Stimulated activated naive CD4-positive, alpha-beta T cell treated with Interleukin-2 at 50 U/mL for 16 hours (primary cell): Measurements from ENCODE around the gene ZNF423.

Experiments used
- DNase-seq: peaks from one replicate; lab custom pipeline; 2025; lab: John Stamatoyannopoulos, UW

ZNF423 gene

GRCh38 chr16:49848530-49848929 is 7.4 kb downstream of the ZNF423 start:
- DNase-seq = no peak

DNA sequence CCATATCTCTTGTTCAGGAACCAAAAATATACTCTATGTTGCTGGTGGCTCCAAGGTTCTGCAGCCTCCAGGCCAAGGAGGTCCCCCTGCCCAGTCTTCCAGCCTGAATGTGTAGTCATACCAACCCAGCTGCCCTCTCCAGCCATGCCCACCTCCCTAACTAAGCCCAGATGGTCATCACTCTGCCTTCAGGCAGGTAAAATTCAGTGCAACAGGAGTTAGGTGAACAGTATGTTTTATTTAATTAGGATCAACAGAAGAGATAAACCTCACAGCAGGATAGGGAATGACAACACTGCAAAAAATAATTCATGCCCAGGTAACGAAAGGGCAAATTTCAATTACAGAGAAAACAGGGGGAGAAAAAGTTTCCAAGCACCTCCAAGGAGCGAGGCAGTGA is 9.1 kb downstream of the ZNF423 start:
- DNase-seq = no peak

DNA sequence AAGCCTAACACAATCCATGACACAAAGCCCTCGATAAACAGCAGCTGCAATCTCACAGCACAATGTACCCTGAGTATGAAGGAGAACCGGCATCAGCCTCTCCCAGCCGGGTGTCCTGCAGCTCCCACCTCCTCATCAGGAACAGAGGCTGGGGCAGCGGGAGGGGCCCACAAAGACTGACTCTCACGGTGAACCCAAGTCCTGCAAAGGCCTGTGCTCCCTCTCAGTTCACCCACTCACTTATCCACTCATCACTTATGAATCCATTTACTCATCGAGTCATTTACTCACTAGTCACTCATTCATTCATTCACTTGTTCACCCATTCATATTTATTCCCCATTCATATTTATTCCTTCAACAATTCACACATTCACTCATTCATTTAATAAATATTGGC is 11.6 kb downstream of the ZNF423 start:
- DNase-seq = no peak

- no peak for DNase-seq
Measured at GRCh38 chr16:49843758-49844157, 12.2 kb downstream of the ZNF423 start.

DNA sequence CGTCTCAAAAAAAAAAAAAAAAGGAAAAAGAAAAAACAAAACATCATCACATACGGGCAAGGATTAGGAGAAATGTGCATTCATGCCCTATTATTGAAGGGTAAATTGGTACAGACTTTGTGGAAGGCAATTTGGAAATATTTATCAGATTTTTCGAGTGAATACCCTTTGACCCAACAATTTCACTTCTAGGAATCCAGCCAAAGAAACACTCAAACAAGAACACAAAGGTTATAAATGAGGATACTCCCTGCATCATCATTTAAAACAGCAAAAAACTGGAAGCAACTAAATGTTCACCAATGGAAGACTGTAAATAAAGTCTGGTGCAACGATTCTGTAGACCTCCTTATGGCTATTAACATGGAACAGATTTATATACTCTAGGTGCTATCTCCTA is 12.9 kb downstream of the ZNF423 start:
- DNase-seq = no peak

DNA sequence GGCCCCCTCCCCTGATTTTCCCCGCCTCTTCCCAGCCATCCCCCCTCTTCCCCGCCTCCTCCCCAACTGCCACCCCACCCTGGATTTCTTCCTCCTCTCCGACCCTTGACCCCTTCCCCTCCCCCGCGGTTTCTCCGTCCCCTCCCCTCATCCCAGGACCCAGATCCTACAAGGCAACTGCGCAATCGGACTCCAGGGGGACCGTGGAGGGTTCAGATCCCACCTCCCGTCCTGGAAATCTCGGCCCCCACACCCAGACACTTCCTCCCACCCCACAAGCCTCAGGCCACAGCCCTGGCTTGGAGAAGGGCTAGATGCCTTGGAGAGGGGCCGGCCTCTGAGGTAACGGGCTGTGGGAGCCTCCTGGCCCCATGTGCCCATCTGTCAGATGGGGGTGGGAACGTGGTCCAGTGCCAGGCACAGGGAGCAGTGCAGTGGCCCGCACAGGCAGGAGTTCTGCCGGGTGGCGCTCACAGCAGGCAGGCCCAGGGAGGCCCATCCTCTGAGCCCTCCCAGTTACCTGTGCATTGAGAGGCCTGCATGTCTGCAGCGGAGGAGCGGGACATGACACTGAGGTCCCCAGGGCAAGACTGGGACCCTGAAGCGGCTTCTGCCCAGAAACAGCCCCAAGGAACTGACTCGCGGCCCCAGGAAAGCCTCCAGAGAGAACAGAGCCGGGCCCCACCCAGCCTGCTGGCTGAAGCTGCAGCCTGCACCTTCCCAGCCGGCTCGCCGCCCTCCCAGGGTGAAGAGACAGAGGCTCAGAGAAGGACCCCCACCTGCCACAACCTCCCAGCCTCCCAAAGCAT is 16.7 kb downstream of the ZNF423 start:
- no peak for DNase-seq

DNA sequence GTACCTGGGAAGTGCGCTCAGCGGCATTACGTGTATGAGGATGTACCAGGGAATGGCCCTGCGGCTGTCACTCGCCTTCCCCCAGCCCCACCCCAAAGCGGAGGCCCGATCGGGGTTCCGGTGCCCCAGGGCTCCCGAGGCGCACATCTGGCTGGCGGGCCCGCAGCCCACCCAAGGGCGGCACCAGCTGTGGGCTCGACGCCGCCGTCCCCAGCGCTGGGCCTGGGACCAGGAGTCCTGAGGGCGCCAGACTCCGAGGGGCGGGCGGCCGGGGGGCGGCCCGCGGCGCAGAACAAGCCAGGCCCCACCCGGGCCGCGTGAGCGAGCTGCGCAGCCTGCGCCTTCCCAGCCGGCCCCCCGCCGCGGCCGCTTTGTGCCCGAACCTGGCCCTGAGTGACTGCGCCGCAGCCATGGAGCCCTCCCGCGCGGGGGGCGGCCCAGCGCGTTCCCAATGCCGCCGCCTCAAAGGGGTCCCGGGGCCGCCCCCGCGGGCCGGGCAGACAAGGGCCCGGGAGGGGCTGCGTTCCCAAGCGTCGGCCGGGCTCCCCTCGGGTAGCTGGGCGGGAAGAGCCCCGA is 17.4 kb downstream of the ZNF423 start:
- DNase-seq = no peak

DNA sequence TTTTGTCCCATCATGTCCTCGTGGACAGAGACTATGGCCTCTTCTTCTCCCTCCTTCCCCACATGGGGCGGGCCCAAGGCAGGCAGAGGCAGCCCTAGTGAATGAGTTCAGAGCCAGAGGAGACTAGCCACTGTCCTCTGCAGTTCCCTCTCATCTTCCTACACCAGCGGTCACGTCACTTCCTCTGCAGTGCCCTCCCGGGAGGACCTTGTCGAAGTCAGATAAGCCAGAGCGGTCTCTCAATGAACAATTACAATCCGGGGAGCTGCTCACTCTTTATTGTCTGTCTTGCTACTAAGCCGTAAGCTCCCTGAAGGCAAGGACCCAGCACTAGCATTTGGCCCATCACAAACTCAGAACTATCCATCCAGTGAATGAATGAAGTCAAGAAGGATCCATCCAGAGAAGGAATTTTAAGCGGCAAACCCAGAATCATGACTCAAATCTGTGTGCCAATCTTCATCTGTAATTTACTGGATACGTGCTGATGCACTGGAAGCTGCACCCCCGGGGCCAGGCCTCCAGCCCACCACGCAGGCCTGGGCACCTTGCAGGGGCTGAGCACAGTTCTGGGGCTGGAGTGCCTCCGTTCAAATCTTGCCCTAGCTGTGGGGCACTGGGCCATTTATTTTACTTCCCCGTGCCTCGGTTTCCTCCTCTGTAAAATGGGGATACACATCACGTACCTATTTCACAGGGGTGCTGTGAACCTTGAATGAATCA is 18.1 kb downstream of the ZNF423 start:
- DNase-seq = no peak

GRCh38 chr16:49836668-49837067 is 19.2 kb downstream of the ZNF423 start:
- no peak for DNase-seq

- DNase-seq = no peak
Measured at GRCh38 chr16:49836218-49836617, 19.7 kb downstream of the ZNF423 start.

GRCh38 chr16:49835161-49835777 is 20.6 kb downstream of the ZNF423 start:
- no peak for DNase-seq

DNA sequence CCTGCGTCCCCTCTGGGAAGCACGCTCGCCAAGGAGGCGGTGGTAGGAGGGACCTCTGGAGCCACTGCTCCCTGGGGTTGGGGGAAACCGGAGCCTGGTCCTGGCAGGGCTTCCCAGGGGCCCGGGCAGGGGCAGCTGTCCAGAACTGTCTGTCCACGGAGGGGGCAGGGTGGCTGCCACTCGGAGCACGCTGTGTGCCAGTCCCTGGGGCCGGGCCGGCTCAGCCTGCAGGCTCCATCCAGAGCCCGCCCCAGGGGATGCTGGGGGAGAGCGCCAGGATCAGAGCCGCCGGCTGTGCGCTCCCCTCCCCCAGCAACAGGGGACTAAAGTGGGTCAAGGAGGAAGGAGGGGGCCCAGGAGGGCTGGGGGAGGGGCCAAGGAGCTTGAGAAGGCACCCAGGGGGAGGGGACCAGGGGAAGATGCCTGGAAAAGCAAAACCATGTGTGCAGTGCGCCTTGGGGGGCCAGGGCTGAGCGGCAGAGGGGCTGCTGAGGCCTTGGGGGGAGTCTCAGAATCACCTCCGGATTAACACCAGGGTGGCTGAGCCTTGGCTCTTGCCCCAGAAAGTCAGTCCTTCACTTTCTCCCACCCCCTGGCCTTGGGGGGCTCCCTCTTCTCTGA is 21.3 kb downstream of the ZNF423 start:
- no peak for DNase-seq

- no peak for DNase-seq
Measured at GRCh38 chr16:49833796-49834530, 21.9 kb downstream of the ZNF423 start.

GRCh38 chr16:49833085-49833484 is 22.8 kb downstream of the ZNF423 start:
- no peak for DNase-seq

GRCh38 chr16:49832177-49832576 is 23.7 kb downstream of the ZNF423 start:
- DNase-seq = no peak

- DNase-seq = no peak
Measured at GRCh38 chr16:49830873-49831272, 25.0 kb downstream of the ZNF423 start.

DNA sequence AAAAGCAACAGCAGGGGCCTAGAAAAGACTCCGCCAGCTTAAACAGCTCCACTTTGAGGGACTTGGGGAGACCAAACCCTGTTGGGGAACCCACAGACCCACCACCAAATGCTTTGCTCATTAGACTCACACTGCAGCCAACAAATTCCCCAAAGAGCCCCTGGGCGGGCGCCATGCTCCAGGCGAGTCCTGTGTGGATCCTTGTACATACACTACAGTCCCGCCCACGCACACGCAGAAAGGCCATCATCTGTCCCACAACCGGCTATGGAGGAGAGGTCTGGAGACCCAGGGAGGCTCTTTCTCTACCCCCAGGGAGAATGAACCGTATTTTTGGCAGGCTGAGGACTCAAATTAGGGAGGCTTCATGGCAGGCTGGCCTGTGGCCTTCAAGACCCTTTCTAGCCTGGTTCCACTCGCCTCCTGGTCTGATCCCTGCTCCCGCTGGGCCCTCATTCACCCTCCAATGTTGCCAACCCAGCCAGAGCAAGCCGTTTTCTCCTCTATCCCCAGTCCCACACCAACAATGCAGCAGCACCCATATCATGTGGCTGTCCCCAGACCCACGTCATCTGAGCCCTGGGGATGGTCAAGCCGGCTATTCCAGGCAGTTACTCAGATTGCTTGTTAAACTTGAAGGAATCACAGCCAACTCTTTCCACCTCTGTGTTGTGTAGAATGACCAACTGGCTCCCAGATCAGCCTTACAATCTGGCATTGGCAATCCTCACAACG is 27.2 kb downstream of the ZNF423 start:
- no peak for DNase-seq

GRCh38 chr16:49827805-49828438 is 28.0 kb downstream of the ZNF423 start:
- DNase-seq = no peak

DNA sequence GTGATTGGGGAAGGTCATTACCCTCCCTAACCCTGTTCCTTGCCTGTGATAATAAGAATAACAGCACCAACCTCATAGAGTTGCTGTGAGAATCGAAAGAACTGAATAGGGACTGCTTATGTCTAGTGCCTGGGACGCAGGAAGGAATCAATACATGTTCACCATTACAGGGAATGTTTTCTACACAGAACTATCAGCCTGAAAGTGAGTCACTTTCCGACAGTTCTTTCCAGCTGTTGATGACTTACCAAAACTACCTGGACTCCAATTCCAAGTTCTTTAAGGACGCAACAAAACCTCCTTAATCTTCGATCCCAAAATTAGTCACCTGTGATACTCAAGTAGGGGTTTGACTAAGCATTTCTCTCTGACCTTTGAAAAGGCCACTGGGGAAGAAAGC is 29.4 kb downstream of the ZNF423 start:
- DNase-seq = no peak

DNA sequence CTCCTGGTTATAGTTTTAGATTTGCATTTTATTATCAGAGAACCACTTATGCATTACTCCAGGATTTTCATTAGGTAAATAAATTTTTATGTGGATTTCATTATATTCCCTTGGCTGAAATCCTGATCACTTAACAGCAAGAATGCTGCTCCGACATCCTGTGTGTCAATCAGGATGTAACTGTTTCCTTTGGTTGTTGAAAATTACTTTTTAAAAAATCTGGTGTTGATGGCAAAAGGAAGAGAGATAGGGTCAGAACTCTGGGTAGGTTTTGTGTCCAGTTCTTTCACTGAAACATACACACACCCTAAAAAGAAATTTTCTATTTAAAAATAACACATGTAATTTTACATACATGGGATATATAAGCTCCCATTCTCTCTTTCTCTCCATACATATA is 30.9 kb downstream of the ZNF423 start:
- no peak for DNase-seq
